GM12878 (cell line): Measurements from ENCODE around the gene RARRES1. TPM values are rescaled to one million over a fixed set of nuclear protein-coding genes. Genes with fewer than 3 reads are reported as not detected.

Experiments used
- ATAC-seq: fragments of 200-7000 bp; cut with Tn5 transposase; 3 replicates; pipeline ENCODE4 v1.9.1; 2020; ENCODE audit warnings: mild to moderate bottlenecking, moderate library complexity
- BruUV-seq: library from RNA; stranded (reverse); fragments of 400-500 nt; replicated peaks from 2 replicates; lab custom pipeline; 2021; lab: Mats Ljungman, UMichigan
- CTCF ChIA-PET: fragments of 300-600 bp; sonication (Branson Sonifier 250); formaldehyde crosslinking; extraction: SDS; loops from one replicate; lab custom pipeline; 2021; ENCODE audit warnings: inconsistent platforms; lab: Yijun Ruan, JAX
- POLR2A ChIA-PET: fragments of 350-600 bp; formaldehyde crosslinking; extraction: SDS; loops from one replicate; lab custom pipeline; 2021; ENCODE audit warnings: inconsistent platforms; lab: Charles Lee
- RAD21 ChIA-PET: fragments of 300-600 bp; sonication (Branson Sonifier 250); formaldehyde crosslinking; loops from one replicate; lab custom pipeline; 2023; ENCODE audit warnings: antibody characterized with exemption; ENCODE audit not compliant: unreplicated experiment; lab: Charles Lee
- SMC1A ChIA-PET: fragments of 300-600 bp; sonication (Branson Sonifier 250); formaldehyde crosslinking; loops from one replicate; lab custom pipeline; 2023; ENCODE audit not compliant: unreplicated experiment, uncharacterized antibody; lab: Charles Lee
- DNase-seq: peaks from one replicate; pipeline ENCODE4 v3.0.0-alpha.2; 2011; ENCODE audit warnings: low read depth, low spot score
- FAIRE-seq: peaks from 3 replicates; lab custom pipeline; 2011; peaks lifted over from hg19 to GRCh38; lab: Jason Lieb, UNC
- H2AFZ ChIP-seq: 2 replicates; pipeline ENCODE4 v1.6.0; 2011; ENCODE audit warnings: low read depth, low read length, control low read depth; ENCODE audit not compliant: control insufficient read depth
- H3K27ac ChIP-seq: 2 replicates; pipeline ENCODE4 v1.5.1; 2011; ENCODE audit warnings: control low read depth; ENCODE audit not compliant: control insufficient read depth, insufficient read depth
- H3K27me3 ChIP-seq, 2 experiments: replicated peaks in 1 of 2; 2 replicates each; pipeline versions ENCODE4 v1.6.0 to v1.6.1; 2011; ENCODE audit warnings: low read length in 1 of 2; ENCODE audit not compliant: control insufficient read depth in 2 of 2, insufficient read depth in 2 of 2
- H3K36me3 ChIP-seq, 2 experiments: 2 replicates each; pipeline ENCODE4 v1.5.1; 2011; ENCODE audit warnings: low read length in 1 of 2; ENCODE audit not compliant: control insufficient read depth in 2 of 2, insufficient read depth in 2 of 2
- H3K4me1 ChIP-seq: 2 replicates; pipeline ENCODE4 v1.6.1; 2011; ENCODE audit warnings: mild to moderate bottlenecking, low read length, moderate library complexity, mixed read lengths; ENCODE audit not compliant: control insufficient read depth, insufficient read depth
- H3K4me2 ChIP-seq: 2 replicates; pipeline ENCODE4 v1.6.0; 2011; ENCODE audit warnings: control low read depth; ENCODE audit not compliant: control insufficient read depth, insufficient read depth
- H3K4me3 ChIP-seq: fragments of 200-600 bp; sonication (generic); 2 replicates; pipeline ENCODE4 v1.5.1; 2016
- H3K79me2 ChIP-seq: 2 replicates; pipeline ENCODE4 v1.6.0; 2011; ENCODE audit warnings: low read length; ENCODE audit not compliant: control insufficient read depth, insufficient read depth
- H3K9ac ChIP-seq: 2 replicates; pipeline ENCODE4 v1.8.0; 2011; ENCODE audit warnings: low read length, control low read depth, mixed read lengths; ENCODE audit not compliant: control insufficient read depth, insufficient read depth
- H3K9me3 ChIP-seq: replicated peaks from 3 replicates; pipeline ENCODE4 v1.5.1; 2011; ENCODE audit warnings: mild to moderate bottlenecking, low read length; ENCODE audit not compliant: control insufficient read depth, insufficient read depth
- H4K20me1 ChIP-seq: 2 replicates; pipeline ENCODE4 v1.6.0; 2011; ENCODE audit not compliant: control insufficient read depth, insufficient read depth
- ETV6 ChIP-seq, 2 experiments: fragments of 450-650 bp in 1 of 2; IDR thresholded peaks in 1 of 2; conservative IDR thresholded peaks in 1 of 2; 2 replicates each; pipeline ENCODE4 v1.6.1; 2014; ENCODE audit warnings: antibody characterized with exemption in 1 of 2, borderline replicate concordance in 1 of 2, low read depth in 1 of 2, mild to moderate bottlenecking in 1 of 2, moderate library complexity in 1 of 2
- MTA3 ChIP-seq: IDR thresholded peaks from 2 replicates; pipeline ENCODE4 v1.6.1; 2012; ENCODE audit warnings: low read length, inconsistent platforms, borderline replicate concordance
- POLR2AphosphoS5 ChIP-seq: IDR thresholded peaks from 2 replicates; pipeline ENCODE4 v1.6.1; 2011; ENCODE audit warnings: mild to moderate bottlenecking, low read length, inconsistent platforms
- RB1 ChIP-seq: fragments of 450-650 bp; formaldehyde crosslinking; IDR thresholded peaks from 2 replicates; pipeline ENCODE4 v1.6.1; 2017; ENCODE audit warnings: mild to moderate bottlenecking, borderline replicate concordance
- SMC3 ChIP-seq: IDR thresholded peaks from 2 replicates; pipeline ENCODE4 v1.6.1; 2011; ENCODE audit warnings: low read length, improper control_type of control experiment, borderline replicate concordance
- SPI1 ChIP-seq: IDR thresholded peaks from 2 replicates; pipeline ENCODE4 v1.6.1; 2011; ENCODE audit warnings: low read depth, mild to moderate bottlenecking, low read length, moderate library complexity, borderline replicate concordance; ENCODE audit not compliant: insufficient read depth
- WGBS: methylation state at CpG from one replicate; pipeline ENCODE4 v1.1.6; 2016; ENCODE audit warnings: low lambda C conversion rate; ENCODE audit not compliant: insufficient replicate concordance, insufficient coverage; ENCODE audit errors: missing lambda C conversion rate; 5-methylcytosine and 5-hydroxymethylcytosine counted together
- in situ Hi-C: fragments of 300-500 bp; cut with MboI; formaldehyde crosslinking; loops from 9 replicates; pipeline ENCODE4 v1.14.3; 2018; ENCODE audit warnings: mixed read lengths
- intact Hi-C: fragments of 100-400 bp; cut with micrococcal nuclease; formaldehyde crosslinking; loops from one replicate; pipeline ENCODE4 v1.14.2; 2022; ENCODE audit not compliant: unreplicated experiment
- polyA plus RNA-seq, 11 experiments: library from polyadenylated mRNA; depleted of rRNA in 4 of 11; unstranded in 6 of 11; stranded (reverse) in 5 of 11; fragments of >200 nt; fragmentation: Nextera tagmentation in 4 of 11; fragmentation: Illumina TruSeq in 1 of 11; extraction: Ambion mirVana in 4 of 11; extraction: Trizol in 1 of 11; gene quantifications; 1 replicate in 1 of 11; 2 replicates in 10 of 11; pipeline versions ENCODE4 v1.2.1 to v1.2.3, GENCODE V29; 2011 to 2016; ENCODE audit warnings: inconsistent platforms in 2 of 11, missing spikeins in 2 of 11, low read depth in 1 of 11
- total RNA-seq, 4 experiments: library from RNA; depleted of rRNA in 3 of 4; stranded (reverse); fragments of >200 nt in 3 of 4; fragmentation: Illumina TruSeq in 1 of 4; extraction: Trizol in 1 of 4; gene quantifications; 2 replicates each; pipeline versions ENCODE4 v1.2.1 to v1.2.3, GENCODE V29; 2013 to 2021
- TF ChIP-seq, protein P1 (sequence below): IDR thresholded peaks from 2 replicates; pipeline ENCODE4 v1.6.1; 2011; ENCODE audit warnings: borderline replicate concordance, low read depth, mild to moderate bottlenecking, moderate library complexity, low read length; ENCODE audit not compliant: insufficient read depth, poor library complexity, severe bottlenecking

The RARRES1 gene
- total and polyA plus RNA-seq, 10 of the 15 experiments (the other 5 are each of a cell fraction or from before 2014, with no cell fraction given): 0.02 to 0.83 (median 0.63) TPM; not detected in 7

GRCh38 chr3:158722108-158722507 is 10.1 kb downstream of the RARRES1 start:
- Histone ChIP-seq H3K79me2 (no peaks in the 10 kb centered on the region), H3K36me3 (no peaks in the 10 kb centered on the region; a peak in 2 of 4 replicates), H3K9ac (no peak overlapping the region), H3K27ac (no peak overlapping the region), H2AFZ (no peak overlapping the region), H3K4me1 (no peaks in the 10 kb centered on the region), H3K4me3 (no peak overlapping the region), H4K20me1 (no peaks in the 10 kb centered on the region), H3K4me2 (no peak overlapping the region), H3K27me3 (no peaks in the 10 kb centered on the region), H3K9me3 (no peaks in the 10 kb centered on the region)
- FAIRE-seq (no peak), DNase-seq (no peak), ATAC-seq (no peak)
- ChIA-PET POLR2A (interaction anchor here (0.7 kb wide), 1 partner anchor 18 kb away, joined by 4 read pairs; no protein-coding TSS in a partner anchor), CTCF (no interaction called here), RAD21 (interaction anchor here (0.7 to 1.6 kb wide), 2 partner anchors 182 to 645 kb away, joined by 3 to 4 read pairs; no protein-coding TSS in a partner anchor), SMC1A (interaction anchor here (1.0 kb wide), 1 partner anchor 9 kb away, joined by 3 read pairs; no protein-coding TSS in a partner anchor)
- TF ChIP-seq, protein P1, sequence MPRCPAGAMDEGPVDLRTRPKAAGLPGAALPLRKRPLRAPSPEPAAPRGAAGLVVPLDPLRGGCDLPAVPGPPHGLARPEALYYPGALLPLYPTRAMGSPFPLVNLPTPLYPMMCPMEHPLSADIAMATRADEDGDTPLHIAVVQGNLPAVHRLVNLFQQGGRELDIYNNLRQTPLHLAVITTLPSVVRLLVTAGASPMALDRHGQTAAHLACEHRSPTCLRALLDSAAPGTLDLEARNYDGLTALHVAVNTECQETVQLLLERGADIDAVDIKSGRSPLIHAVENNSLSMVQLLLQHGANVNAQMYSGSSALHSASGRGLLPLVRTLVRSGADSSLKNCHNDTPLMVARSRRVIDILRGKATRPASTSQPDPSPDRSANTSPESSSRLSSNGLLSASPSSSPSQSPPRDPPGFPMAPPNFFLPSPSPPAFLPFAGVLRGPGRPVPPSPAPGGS: no peak
- TF ChIP-seq ETV6 (conservative IDR thresholded peaks at IDR 0.05 in 1 of 2, IDR thresholded peaks at IDR 0.05 in 1 of 2; ENCODE audit: borderline replicate concordance in 1 of 2, low read depth in 1 of 2) (no peak), RB1 (no peak), MTA3 (no peak), SMC3 (no peak), POLR2AphosphoS5 (no peak), SPI1 (no peak)
- no TSS peak for BruUV-seq
- in situ Hi-C loops: loop anchor here (5.0 kb wide), 1 partner anchor 70 kb away; no protein-coding TSS in a partner anchor
- WGBS: 83% methylated on average over 1 of the region's 1 CpG
- intact Hi-C loops: no loop called here
